Naive B cell (primary cell): ENCODE data around the gene FARS2. TPM values are rescaled to one million over a fixed set of nuclear protein-coding genes. Genes with fewer than 3 reads are reported as not detected.

Experiments used
- ATAC-seq, 2 donors: fragments of 150-1000 bp; cut with Tn5 transposase; 2 replicates each; pipeline ENCODE4 v1.10.0; 2021; ENCODE audit warnings: low read depth in 2 of 2, mild to moderate bottlenecking in 2 of 2, moderate library complexity in 2 of 2
- DNase-seq: peaks from one replicate; pipeline ENCODE4 v3.0.0; 2022
- H3K27ac Mint-ChIP-seq, 6 donors: one replicate each; pipeline ENCODE4 v1.8.0; 2020 to 2022; ENCODE audit warnings: mild to moderate bottlenecking in 6 of 6, mixed read lengths in 6 of 6, moderate library complexity in 5 of 6, inconsistent platforms in 2 of 6
- H3K27me3 Mint-ChIP-seq, 3 donors: one replicate each; pipeline ENCODE4 v1.8.0; 2021 to 2022; ENCODE audit warnings: mixed read lengths in 3 of 3, mild to moderate bottlenecking in 1 of 3
- H3K36me3 Mint-ChIP-seq, 2 donors: one replicate each; pipeline ENCODE4 v1.8.0; 2020 to 2022; ENCODE audit warnings: mixed read lengths in 2 of 2, inconsistent platforms in 1 of 2, mild to moderate bottlenecking in 1 of 2
- H3K4me1 Mint-ChIP-seq, 3 donors: one replicate each; pipeline ENCODE4 v1.8.0; 2020 to 2022; ENCODE audit warnings: mixed read lengths in 3 of 3, inconsistent platforms in 1 of 3, mild to moderate bottlenecking in 1 of 3, moderate library complexity in 1 of 3
- H3K4me3 Mint-ChIP-seq, 8 donors: one replicate each; pipeline ENCODE4 v1.8.0; 2020 to 2022; ENCODE audit warnings: mild to moderate bottlenecking in 8 of 8, mixed read lengths in 8 of 8, moderate library complexity in 8 of 8, inconsistent platforms in 2 of 8
- H3K9me3 Mint-ChIP-seq, 7 donors: one replicate each; pipeline ENCODE4 v1.8.0; 2020 to 2022; ENCODE audit warnings: mixed read lengths in 7 of 7, mild to moderate bottlenecking in 5 of 7, inconsistent platforms in 2 of 7, moderate library complexity in 1 of 7
- polyA plus RNA-seq, 6 donors: library from polyadenylated mRNA; unstranded; fragments of 300-500 nt; fragmentation: Illumina TruSeq; gene quantifications; one replicate each; pipeline ENCODE4 v1.2.3, GENCODE V29; 2021; ENCODE audit warnings: low read depth in 6 of 6

The FARS2 gene
- polyA plus RNA-seq, 6 donors from 2014 or later = 25.7 to 35.9 (median 27.6) TPM

DNA sequence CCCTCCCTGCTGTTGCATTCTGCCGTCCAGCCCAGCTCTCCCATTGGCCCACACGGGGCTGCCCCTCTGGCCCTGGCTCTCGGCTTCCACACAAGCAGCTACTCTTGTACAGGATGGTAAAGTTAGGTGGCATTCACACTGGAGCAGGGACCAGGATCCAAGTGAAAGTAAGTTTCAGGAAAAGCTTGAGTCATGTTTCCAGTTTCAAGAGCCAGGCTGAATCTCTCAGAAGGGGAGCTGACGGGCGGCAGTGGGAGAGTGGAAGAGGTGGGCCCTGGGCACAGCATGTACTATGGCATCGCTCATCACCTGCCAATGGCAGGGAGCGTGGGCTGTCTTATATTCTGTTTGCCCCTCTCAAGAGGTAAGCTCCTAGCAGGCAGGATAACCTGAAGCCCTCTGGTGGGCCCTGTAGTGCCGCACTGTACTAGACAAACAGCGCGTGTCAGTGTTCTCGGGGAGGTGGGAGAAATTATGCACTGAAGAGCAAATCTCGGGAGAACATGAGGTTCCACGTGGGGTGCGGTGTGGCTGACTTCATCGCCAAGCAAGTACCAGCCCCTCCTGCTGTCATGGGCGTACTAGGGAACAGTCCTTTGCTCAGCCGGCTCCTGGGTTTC lies 503.9 kb downstream of the FARS2 start:
- Mint-ChIP-seq H3K4me3 (no peak overlapping the region), H3K27me3 (no peaks in the 10 kb centered on the region), H3K4me1 (peaks cover 41 to 64% (median 56%) of the 10 kb centered on the region in 3 donors), H3K27ac (peak overlapping the region in 2 of 6 donors; percentile 11 to 52), H3K36me3 (no peaks in the 10 kb centered on the region), H3K9me3 (peaks cover 0 to 5% (median 0%) of the 10 kb centered on the region in 7 donors)
- DNase-seq (no peak), ATAC-seq (no peak)

DNA sequence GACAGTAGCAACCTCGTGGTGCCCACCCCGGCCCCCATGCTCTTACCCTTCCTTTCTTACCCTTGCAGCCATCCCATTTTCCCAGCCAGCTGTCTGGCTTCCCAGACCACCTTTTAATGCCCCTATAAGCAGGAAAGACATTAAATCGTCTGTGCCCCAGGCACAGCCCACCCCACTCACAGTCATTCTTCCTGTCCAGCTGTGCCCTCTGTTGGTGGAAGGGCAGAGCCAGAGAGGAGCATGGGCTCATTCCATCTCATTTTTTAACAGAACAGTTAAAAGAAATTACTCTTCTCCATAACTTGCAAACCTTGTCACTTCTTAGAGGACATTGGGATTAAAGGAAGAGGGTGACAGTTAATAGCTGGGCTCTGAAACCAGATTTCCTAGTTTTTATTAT lies 504.9 kb downstream of the FARS2 start:
- H3K9me3 Mint-ChIP-seq = peaks cover 0 to 5% (median 0%) of the 10 kb centered on the region in 7 donors
- no peaks in the 10 kb centered on the region for H3K27me3 Mint-ChIP-seq
- H3K27ac Mint-ChIP-seq = peak overlapping the region in 2 of 6 donors; percentile 31 to 82
- no peak for DNase-seq
- peaks cover 44 to 59% (median 57%) of the 10 kb centered on the region in 3 donors for H3K4me1 Mint-ChIP-seq
- no peak for ATAC-seq
- H3K36me3 Mint-ChIP-seq = peaks cover 0 to 5% of the 10 kb centered on the region in 2 donors
- H3K4me3 Mint-ChIP-seq = no peak overlapping the region

DNA sequence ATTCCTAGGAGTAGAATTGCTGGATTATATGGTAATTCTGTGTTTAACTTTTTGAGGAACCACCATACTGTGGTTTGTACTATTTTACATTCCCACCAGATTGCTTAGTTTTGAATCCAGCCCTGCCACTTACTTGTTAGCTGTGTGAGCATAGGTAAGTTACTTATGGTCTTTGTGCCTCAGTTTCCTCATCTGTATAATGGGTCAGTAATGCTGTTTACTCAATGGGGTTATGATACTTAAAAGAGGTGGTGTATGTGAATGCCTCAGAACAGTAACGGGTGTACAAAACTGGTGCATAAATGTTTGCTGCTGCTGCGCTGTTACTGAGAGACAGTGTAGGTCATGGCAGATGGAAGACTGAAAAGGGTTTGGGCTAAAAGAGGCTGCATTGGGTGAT lies 506.2 kb downstream of the FARS2 start:
- DNase-seq (no peak), ATAC-seq (no peak)
- no peak overlapping the region for H3K27ac Mint-ChIP-seq
- H3K4me3 Mint-ChIP-seq = peak overlapping the region in 1 of 8 donors; percentile 15
- peaks cover 0 to 5% (median 0%) of the 10 kb centered on the region in 7 donors for H3K9me3 Mint-ChIP-seq
- peaks cover 41 to 50% (median 48%) of the 10 kb centered on the region in 3 donors for H3K4me1 Mint-ChIP-seq
- peaks cover 4 to 11% of the 10 kb centered on the region in 2 donors for H3K36me3 Mint-ChIP-seq
- no peaks in the 10 kb centered on the region for H3K27me3 Mint-ChIP-seq

DNA sequence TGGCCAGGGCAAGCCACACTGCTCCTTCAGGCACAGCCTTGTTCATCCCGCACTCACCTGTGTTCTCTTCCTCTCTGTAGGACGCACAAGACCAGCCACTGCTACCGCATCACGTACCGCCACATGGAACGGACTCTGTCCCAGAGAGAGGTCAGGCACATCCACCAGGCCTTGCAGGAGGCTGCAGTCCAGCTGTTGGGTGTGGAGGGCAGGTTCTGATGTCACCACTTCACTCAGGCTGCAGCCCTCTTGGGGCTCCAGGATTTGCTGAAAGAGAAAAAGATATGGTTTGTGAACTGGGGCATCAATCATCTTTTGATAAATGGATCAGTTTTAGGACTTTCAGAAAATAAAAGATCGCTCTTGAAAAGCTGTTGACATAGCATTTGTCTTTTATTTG lies 509.9 kb downstream of the FARS2 start:
- no peak overlapping the region for H3K27ac Mint-ChIP-seq
- H3K27me3 Mint-ChIP-seq = no peaks in the 10 kb centered on the region
- H3K4me3 Mint-ChIP-seq = no peak overlapping the region
- H3K4me1 Mint-ChIP-seq = peaks cover 10 to 19% (median 13%) of the 10 kb centered on the region in 3 donors
- peaks cover 12 to 26% of the 10 kb centered on the region in 2 donors for H3K36me3 Mint-ChIP-seq
- H3K9me3 Mint-ChIP-seq = peaks cover 0 to 5% (median 0%) of the 10 kb centered on the region in 7 donors
- ATAC-seq (no peak), DNase-seq (no peak)

DNA sequence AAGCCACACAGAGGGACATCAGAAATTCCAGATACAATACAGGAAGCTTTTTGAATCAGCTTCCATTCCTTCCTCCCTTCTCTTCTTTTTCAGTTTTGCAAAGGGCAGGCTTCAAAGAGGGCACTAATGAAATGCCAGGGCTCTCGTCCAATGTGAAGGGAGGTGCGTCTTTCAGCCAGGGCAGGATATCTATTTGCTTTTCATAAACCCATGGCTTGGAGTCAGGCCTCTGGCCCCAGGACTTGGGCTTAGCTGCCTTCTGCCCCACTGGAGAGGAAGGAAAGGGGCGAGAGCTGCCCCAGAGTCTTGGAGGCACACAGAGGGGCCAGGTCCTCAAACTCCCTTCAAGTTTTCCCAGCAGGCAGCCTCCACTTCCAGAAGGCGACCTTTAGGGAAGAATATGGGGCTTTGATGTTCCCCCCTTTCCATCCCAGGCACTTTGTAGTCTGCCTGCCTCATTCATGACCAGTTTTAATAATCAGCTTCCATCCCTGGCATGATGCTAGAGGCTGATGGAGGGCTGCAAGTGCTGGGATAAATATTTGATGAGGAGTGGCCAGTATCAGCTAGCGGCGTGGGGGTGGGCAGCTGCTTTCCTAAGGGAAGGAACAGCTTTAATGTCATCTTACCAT lies 510.6 kb downstream of the FARS2 start:
- Mint-ChIP-seq H3K36me3 (peaks cover 12 to 26% of the 10 kb centered on the region in 2 donors), H3K27me3 (no peaks in the 10 kb centered on the region), H3K4me1 (peaks cover 9 to 17% (median 16%) of the 10 kb centered on the region in 3 donors), H3K27ac (no peak overlapping the region), H3K9me3 (peaks cover 0 to 5% (median 0%) of the 10 kb centered on the region in 7 donors), H3K4me3 (no peak overlapping the region)
- ATAC-seq (no peak), DNase-seq (no peak)

DNA sequence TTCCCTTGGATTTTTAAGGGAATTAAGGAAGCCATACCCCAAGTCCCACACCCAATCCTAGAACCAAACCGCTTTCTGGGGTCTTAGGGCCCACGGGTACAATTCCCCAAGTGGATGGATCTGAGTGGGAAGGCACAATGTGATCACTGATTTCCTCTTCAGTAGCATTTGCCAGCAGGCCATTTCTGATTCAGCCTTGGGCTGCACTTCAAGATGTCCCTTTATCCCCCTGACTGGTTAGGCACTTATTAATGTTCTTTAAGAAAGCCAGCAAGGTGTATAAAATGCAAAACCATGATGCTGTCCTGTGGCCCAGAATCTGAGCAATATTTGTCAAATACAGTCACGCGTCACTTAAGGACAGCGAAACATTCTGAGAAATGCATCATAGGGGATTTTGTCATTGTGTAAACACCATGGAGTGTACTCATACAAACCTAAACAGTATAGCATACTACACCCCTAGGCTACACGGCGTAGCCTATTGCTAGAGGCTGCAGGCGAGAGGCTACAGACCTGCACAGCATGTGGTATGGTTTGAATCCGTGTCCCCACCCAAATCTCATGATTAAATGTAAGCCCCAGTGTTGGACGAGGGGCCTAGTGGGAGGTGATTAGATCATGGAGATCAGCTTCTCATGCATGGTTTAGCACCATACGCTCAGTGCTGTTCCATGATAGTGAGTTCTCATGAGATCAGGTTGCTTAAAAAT lies 511.3 kb downstream of the FARS2 start:
- Mint-ChIP-seq H3K27ac (no peak overlapping the region), H3K27me3 (no peaks in the 10 kb centered on the region), H3K4me1 (peaks cover 13 to 20% (median 16%) of the 10 kb centered on the region in 3 donors), H3K36me3 (peaks cover 12 to 26% of the 10 kb centered on the region in 2 donors), H3K9me3 (peaks cover 0 to 5% (median 0%) of the 10 kb centered on the region in 7 donors), H3K4me3 (no peak overlapping the region)
- ATAC-seq = no peak
- DNase-seq = no peak

DNA sequence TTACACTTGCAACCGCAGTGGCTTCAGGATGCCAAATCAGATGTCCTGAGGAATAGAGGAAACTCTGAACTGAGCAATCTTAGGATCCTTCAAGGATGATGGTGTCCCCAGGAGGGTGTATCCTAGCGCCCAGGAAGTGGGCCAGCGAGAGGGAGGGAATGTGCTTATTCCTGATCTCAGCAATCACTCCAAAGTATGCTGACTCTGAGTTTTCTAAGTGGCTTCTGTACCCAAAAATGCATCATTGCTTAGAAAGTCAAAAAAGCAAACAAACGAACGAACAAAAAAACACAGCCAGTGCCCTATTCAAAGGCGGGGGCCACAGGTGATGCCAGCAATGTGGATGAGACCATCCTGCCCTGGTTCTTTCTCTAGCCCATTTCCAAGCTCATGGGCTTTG lies 514.8 kb downstream of the FARS2 start:
- Mint-ChIP-seq H3K27ac (no peak overlapping the region), H3K9me3 (peaks cover 0 to 2% (median 0%) of the 10 kb centered on the region in 7 donors), H3K36me3 (peaks cover 12 to 23% of the 10 kb centered on the region in 2 donors), H3K27me3 (no peaks in the 10 kb centered on the region), H3K4me1 (peaks cover 11 to 19% (median 18%) of the 10 kb centered on the region in 3 donors), H3K4me3 (no peak overlapping the region)
- DNase-seq = no peak
- ATAC-seq = no peak

DNA sequence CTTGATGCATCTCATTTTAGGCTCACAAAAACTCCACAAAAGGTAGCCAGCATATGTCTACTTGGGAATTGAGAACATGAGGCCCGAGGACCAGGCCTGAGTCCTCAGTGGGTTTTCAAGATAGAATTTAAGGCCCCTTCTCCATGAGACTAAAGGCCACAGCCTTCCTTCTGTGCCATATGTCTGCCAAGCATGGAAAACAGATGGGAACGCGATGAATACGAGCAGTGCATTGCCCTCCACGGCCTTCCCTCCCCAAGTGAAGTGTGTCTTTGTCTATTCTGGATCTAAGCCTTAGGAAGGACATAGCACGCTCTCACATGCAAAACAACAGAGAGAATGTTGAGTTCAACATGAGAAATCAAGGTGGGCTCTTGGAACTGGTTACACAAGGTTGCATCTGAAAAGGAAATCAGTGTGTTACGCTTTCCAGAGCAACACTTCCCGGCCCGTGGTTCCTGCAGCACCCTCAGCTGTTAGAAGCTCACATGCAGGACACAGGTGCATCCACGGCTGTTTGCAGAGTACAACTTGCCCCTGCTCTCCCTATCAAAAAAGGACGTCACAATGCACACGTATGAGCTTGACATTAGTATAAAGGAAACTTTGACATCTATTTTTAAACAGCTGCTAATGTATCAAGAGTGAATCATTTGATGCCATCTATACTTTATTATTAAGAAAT lies 515.5 kb downstream of the FARS2 start:
- Mint-ChIP-seq H3K9me3 (peaks cover 0 to 2% (median 0%) of the 10 kb centered on the region in 7 donors), H3K4me3 (peak overlapping the region in 1 of 8 donors; percentile 37), H3K4me1 (peaks cover 9 to 25% (median 16%) of the 10 kb centered on the region in 3 donors), H3K27ac (peak overlapping the region in 1 of 6 donors; percentile 37), H3K27me3 (no peaks in the 10 kb centered on the region), H3K36me3 (peaks cover 12 to 15% of the 10 kb centered on the region in 2 donors)
- DNase-seq (no peak), ATAC-seq (no peak)

DNA sequence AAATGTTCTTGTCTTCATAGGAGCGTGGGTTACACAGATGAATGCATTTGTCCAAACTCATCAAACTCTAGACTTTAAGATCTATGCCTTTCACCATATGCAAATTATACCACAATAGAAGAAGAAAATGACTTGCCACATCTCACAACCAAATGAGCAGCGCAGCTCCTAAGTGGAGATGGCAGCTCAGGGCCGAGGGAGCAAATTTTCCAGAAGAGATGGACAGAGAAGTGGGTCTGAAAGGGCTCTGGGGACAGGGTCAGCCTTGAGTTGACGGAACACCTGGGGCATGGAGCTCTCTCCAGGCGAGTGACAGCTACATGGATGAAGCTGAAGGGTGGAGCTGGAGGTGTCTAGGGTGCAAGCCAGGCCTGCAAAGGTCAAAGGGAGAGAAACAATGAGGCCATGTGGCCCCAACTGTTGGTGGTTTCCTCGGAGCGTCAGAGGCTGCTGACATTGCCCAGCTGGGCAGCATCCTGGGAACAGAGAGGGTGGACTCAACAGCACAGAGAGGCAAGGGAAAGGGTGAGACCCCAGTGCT lies 517.1 kb downstream of the FARS2 start:
- Mint-ChIP-seq H3K4me3 (peak overlapping the region in 1 of 8 donors; percentile 53), H3K4me1 (peaks cover 19 to 34% (median 27%) of the 10 kb centered on the region in 3 donors), H3K27ac (peak overlapping the region in 3 of 6 donors; percentile 14 to 66 (median 51)), H3K36me3 (peaks cover 12 to 15% of the 10 kb centered on the region in 2 donors), H3K27me3 (no peaks in the 10 kb centered on the region), H3K9me3 (peaks cover 0 to 2% (median 0%) of the 10 kb centered on the region in 7 donors)
- DNase-seq (no peak), ATAC-seq (no peak)

DNA sequence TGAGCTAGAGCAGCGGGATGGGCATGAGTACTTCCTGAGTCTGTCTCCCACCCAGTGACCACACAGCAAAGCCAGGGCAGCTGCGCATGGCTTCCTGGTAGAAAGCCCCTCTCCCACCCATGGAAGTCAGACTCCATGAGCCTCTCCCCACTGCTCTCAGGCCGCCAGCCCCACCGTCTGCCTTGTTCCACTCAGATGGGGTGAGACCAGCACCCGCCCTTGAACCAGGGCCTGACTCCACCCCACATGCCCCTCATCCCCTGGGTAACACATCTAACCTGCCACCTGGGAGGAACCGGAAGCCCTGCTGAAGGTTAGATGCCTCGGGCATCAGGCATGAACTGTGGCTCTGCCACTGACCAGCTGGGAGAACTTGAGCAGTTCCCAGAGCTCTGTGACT lies 517.6 kb downstream of the FARS2 start:
- H3K9me3 Mint-ChIP-seq = peaks cover 0 to 2% (median 0%) of the 10 kb centered on the region in 7 donors
- H3K36me3 Mint-ChIP-seq = peaks cover 10 to 11% of the 10 kb centered on the region in 2 donors
- no peaks in the 10 kb centered on the region for H3K27me3 Mint-ChIP-seq
- H3K4me1 Mint-ChIP-seq = peaks cover 19 to 34% (median 27%) of the 10 kb centered on the region in 3 donors
- DNase-seq (no peak), ATAC-seq (no peak)
- H3K27ac Mint-ChIP-seq = no peak overlapping the region
- H3K4me3 Mint-ChIP-seq = no peak overlapping the region

DNA sequence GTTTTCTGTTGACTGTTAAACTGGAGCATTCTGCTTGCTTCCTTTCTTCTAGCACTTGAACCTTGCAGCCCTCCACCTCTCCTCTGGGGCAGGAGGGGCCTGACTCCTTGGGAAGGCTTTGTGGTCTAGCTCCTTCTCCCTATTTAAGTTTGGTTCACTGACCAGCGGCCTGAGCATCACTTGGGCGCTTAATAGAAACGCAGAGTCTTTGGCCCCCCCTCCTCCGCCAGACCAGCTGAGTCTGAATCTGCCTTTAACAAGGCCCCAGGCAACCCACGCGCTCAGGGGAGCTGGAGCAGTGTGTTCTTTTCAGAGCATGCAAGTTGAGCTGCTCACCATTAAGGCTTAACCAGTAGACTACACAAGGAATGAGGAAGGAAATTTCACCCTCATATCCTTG lies 519.7 kb downstream of the FARS2 start:
- Mint-ChIP-seq H3K4me1 (peaks cover 19 to 34% (median 31%) of the 10 kb centered on the region in 3 donors), H3K9me3 (peaks cover 0 to 2% (median 0%) of the 10 kb centered on the region in 7 donors), H3K4me3 (no peak overlapping the region), H3K36me3 (peaks cover 0 to 4% of the 10 kb centered on the region in 2 donors), H3K27ac (no peak overlapping the region), H3K27me3 (peaks cover 0 to 5% (median 0%) of the 10 kb centered on the region in 3 donors)
- DNase-seq (no peak), ATAC-seq (no peak)

DNA sequence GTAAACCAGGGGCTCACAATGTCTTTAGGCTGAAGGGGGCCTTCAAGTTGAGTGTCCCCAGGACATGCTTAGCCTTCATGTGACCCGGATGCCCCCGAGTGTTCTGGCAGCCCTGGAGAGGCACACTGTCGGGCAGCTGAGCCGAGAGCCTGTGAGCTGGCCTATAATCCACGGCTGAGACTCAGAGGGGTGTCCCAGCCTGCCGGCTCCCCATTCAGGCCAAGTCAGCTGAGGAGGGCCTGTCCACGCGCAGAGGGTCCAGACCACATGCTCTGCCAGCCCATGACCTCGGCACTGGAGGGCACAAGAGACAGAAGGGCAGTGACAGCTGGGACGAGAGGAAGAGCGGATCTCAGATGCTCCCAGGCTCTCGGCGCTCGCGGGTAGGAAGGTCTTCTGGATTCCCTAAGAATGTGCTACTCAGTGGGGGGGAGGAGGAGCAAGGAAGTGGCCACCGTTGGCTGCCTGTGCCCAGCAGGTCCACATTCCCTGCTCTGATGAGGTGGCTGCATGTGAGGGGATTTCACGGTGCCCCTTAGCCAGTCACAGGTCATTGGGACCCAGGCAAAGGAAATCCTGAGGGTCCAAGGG lies 520.7 kb downstream of the FARS2 start:
- peaks cover 0 to 2% (median 0%) of the 10 kb centered on the region in 7 donors for H3K9me3 Mint-ChIP-seq
- DNase-seq (no peak), ATAC-seq (no peak)
- H3K36me3 Mint-ChIP-seq = peaks cover 0 to 4% of the 10 kb centered on the region in 2 donors
- no peak overlapping the region for H3K27ac Mint-ChIP-seq
- H3K4me3 Mint-ChIP-seq = peak overlapping the region in 1 of 8 donors; percentile 30
- H3K4me1 Mint-ChIP-seq = peaks cover 28 to 35% (median 29%) of the 10 kb centered on the region in 3 donors
- peaks cover 0 to 5% (median 0%) of the 10 kb centered on the region in 3 donors for H3K27me3 Mint-ChIP-seq
